Measurements from ENCODE around the gene LRP1B.

- TF ChIP-seq CTCF (IDR thresholded peaks at IDR 0.05) (no peak), POLR2A (IDR thresholded peaks at IDR 0.05) (no peak)
Observed at GRCh38 chr2:141791521-141791920, 339.3 kb downstream of the LRP1B start.

Measured in thyroid gland (tissue), 4 donors.